ENCODE data around the gene NID2.
A peak's percentile ranks its signal among the peaks of the same experiment; 100 is the strongest.

NID2 gene

DNA sequence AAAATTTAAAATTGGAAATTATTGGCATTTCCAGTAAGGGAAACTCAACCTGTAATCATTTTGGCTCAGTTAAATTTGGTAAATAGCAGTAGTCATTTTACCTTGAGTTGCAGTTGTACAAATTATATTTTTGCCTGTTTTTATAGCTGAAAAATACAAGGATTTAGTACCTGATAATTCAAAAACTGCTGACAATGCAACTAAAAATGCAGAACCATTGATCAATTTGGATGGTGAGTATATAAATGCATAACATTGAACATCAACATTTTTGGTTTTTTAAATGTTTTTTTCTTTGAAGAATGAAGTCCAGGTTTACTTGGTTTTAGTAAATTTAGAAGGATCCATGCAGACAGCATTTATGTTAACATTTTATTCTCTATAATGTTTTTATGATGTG is 70.5 kb downstream of the NID2 start:
- DNase-seq = no peak

DNA sequence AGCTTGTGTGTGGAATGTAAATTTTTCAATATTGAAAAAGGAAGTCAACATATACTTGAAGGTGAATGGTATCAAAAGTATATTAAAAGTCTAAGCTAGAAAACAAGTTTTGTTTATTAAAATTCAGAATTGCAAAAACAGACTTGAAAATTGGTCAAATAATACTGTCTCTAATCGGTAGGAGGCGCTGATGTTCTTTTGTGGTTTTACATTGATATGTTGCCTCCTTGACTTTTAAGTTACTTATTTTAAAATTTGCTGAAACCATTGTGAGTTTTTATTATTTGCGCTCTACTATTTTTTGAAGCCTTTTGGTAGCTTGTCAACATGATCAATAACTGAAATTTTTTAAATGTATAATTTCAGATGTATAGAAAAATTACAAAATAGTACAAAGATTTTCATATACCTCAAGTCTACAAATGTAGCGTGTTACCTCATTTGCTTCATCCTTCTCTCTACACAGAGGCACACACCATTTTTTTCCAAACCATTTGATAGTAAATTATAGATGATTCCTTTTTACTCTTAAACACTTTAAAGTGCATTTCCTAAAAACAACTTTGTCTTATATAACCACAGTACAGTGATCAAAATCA is 72.6 kb downstream of the NID2 start:
- DNase-seq = no peak

GRCh38 chr14:51993285-51993920 is 75.5 kb downstream of the NID2 start:
- no peak for DNase-seq

GRCh38 chr14:51990488-51990887 is 78.4 kb downstream of the NID2 start:
- no peak for DNase-seq

- DNase-seq = peak; percentile 87
These were observed 79.3 kb downstream of the NID2 start, which contains the start of gene RTRAF for GRCh38 chr14:51989293-51990234. Gene RTRAF (plus strand): TSS chr14:51989546. CDS start chr14:51989640, 94 bp downstream.

- no peak for DNase-seq
These were observed 80.6 kb downstream of the NID2 start for GRCh38 chr14:51988221-51988620.

DNA sequence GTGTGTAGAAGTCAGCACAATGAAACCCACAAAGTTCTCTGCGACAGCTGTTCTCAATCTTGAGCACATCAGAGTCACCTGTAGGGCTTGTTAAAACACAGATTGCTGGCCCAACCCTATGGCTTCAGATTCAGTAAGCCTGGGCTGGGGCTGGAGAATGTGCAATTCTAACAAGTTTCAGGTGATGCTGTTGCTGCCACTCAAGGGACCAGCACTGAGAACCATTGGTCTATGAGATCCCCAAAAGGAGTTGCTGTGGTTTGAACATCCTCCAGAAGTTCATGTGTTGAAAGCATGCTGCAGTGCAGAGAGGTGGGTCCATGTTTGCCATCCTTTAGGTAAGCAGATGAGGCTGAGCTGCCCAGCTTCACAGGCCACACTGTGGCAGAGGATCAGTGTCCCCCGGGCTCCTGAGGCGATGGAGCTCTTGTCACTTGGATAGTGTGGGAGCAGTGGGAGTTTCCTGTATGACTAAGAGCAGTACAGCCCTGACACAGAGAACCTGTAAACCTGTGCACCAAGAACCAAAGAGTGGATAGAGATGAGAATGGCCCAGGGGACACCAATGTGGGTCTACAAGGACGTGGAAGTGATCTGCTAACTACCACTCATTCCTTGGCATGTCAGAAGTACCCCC is 87.5 kb downstream of the NID2 start:
- DNase-seq = no peak

- DNase-seq = peak; percentile 57
These were observed 89.7 kb downstream of the NID2 start for GRCh38 chr14:51979088-51979709.

DNA sequence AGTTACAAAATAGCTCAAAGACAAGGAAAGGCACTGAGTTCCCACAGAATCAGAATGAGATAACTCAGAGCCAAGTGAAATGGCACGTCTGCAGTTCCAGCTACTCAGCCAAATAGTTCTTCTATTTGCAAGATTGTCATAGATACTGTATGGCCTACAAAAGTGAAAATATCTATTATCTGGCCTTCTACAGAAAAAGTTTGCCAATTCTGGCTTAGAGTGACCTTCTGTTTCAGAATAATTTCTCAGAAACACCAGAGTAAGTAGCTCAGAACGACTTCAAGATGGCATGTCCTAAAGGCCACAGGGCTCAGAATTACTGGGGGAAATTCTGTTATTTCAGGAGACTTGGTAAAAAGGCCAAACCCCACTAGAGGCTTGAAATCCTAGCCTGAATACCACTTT is 90.2 kb downstream of the NID2 start:
- DNase-seq = no peak

GRCh38 chr14:51977075-51977474 is 91.8 kb downstream of the NID2 start:
- no peak for DNase-seq

DNA sequence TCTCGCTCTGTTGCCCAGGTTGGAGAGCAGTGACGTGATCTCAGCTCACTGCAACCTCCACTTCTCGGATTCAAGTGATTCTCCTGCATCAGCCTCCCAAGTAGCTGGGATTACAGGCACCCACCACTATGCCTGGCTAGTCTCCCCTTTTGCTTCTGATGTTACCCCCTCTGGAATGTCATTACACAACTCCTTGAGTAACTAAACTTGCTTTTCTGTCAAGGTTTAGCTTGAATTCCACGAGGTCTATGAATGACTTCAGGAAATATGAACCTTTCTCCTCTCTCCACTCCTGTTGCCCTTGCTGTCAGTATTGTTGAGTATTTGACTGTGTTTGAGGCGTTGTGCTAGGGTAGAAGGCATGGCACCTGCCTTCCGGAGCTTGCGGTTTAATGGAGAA is 96.3 kb downstream of the NID2 start:
- DNase-seq = no peak

DNA sequence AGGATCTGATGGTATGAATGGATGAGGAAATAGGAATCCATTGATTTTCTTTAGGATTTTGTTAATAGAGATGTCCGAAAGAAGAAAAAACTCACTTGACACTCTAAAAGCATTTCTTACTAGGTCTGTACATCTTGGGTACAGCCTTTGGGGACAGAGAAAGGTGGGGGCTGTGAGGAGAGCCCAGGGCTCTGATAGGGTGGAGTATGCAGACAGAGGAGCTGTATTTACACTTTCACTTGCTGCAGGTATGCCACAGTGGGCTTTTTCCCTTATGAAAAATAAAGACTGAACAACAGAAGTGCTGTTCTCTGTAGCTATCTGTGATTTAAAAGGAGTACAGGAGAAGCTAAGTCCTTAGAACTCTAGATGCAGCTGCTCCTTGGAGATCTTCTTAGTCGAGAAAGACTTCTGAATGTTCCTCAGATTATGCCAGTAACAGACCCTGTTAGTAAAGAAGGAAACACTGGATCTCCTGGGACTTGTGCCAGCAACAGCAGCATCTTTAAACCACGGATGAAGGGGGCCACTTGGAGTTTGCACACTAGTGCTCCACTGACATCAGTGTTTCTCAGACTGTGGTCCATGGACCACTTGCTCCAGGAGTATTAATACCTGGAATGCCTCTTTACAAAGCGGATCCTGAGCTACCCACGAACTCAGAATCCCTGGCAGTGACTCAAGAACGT is 98.9 kb downstream of the NID2 start:
- no peak for DNase-seq

GRCh38 chr14:51967521-51967920 is 101.3 kb downstream of the NID2 start:
- DNase-seq = no peak

- no peak for DNase-seq
These were observed 105.6 kb downstream of the NID2 start for GRCh38 chr14:51963286-51963685.

GRCh38 chr14:51962711-51963110 is 106.1 kb downstream of the NID2 start:
- DNase-seq = no peak

DNA sequence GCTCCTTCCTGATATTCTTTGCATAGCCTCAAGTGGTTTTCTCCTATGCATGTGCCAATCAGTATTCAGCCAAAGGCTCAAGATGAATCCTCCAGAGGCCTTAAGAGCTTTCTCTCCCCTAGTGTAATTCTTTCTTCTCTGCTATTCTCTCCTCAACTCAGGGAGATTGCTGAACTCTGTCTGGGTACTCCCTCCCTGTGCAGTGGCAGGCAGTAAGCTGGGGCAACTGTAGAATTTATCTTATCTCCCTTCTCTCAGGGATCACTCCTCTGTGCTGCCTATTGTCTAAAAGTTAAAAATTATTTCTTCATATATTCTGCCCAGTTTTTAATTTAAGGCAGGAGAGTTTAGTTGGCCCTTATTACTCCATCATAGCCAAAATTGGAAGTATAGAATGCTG is 108.0 kb downstream of the NID2 start:
- DNase-seq = no peak

GRCh38 chr14:51959928-51960327 is 108.9 kb downstream of the NID2 start:
- no peak for DNase-seq

DNA sequence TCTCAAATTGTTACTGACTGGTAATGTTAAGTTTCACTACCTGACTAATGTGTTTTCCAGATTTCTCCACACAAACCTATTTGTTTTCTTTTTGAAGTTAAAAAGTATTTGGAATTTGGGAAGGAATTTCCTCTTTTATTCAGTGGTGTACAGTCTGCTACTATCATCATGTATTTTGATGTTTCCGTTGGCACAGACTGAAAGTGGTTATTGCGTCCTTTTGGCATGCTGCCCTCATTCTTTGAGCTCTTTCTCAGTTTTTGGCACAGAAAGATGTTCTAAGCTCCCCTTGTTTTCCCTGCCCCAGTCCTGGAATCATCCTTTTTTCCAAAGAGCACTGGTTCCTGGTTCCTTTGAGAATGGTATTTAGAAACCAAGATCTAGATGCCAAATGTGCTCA is 110.9 kb downstream of the NID2 start:
- DNase-seq = no peak
